GM19035 (cell line): Measurements from ENCODE around the gene ADPGK.
"Not testable (repeated sequence)": the region's sequence is repeated elsewhere in the genome, so short reads cannot be mapped to it uniquely, and the experiment has no call there.

Experiments
- ATAC-seq: cut with Tn5 transposase; IDR thresholded peaks from one replicate; pipeline ENCODE4 v1.9.1; 2021; ENCODE audit not compliant: unreplicated experiment

Gene ADPGK

GRCh38 chr15:72783640-72784455, at the start of gene ADPGK:
ADPGK (minus strand) TSS chr15:72783758; CDS start chr15:72783691, 67 bp downstream.
- ATAC-seq, result peak; percentile 82

GRCh38 chr15:72827226-72827625, 43.7 kb upstream of the ADPGK start:
- ATAC-seq, result no peak

GRCh38 chr15:72826611-72827010, 43.1 kb upstream of the ADPGK start:
- ATAC-seq, result no peak

GRCh38 chr15:72825829-72826228, 42.3 kb upstream of the ADPGK start:
- no peak for ATAC-seq

GRCh38 chr15:72824781-72825180, 41.2 kb upstream of the ADPGK start:
- no peak for ATAC-seq

- no peak for ATAC-seq
Measured at GRCh38 chr15:72824112-72824511, 40.6 kb upstream of the ADPGK start.

GRCh38 chr15:72820278-72820677, 36.7 kb upstream of the ADPGK start:
- no peak for ATAC-seq

- no peak for ATAC-seq
Measured at GRCh38 chr15:72818632-72819031, 35.1 kb upstream of the ADPGK start.

GRCh38 chr15:72813345-72814004, 29.9 kb upstream of the ADPGK start:
- ATAC-seq, result no peak

- no peak for ATAC-seq
Measured at GRCh38 chr15:72809329-72809728, 25.8 kb upstream of the ADPGK start.

GRCh38 chr15:72807346-72807745, 23.8 kb upstream of the ADPGK start:
- ATAC-seq, result not testable (repeated sequence)

- no peak for ATAC-seq
Measured at GRCh38 chr15:72803006-72803405, 19.4 kb upstream of the ADPGK start.

- ATAC-seq, result no peak
Measured at GRCh38 chr15:72801590-72802325, 18.2 kb upstream of the ADPGK start.

- ATAC-seq, result no peak
Measured at GRCh38 chr15:72800833-72801481, 17.4 kb upstream of the ADPGK start.

GRCh38 chr15:72797834-72798233, 14.3 kb upstream of the ADPGK start:
- ATAC-seq, result no peak

- no peak for ATAC-seq
Measured at GRCh38 chr15:72797338-72797689, 13.8 kb upstream of the ADPGK start.

- peak; percentile 69 for ATAC-seq
Measured at GRCh38 chr15:72796515-72797337, 13.2 kb upstream of the ADPGK start.

GRCh38 chr15:72796210-72796514, 12.6 kb upstream of the ADPGK start:
- no peak for ATAC-seq

- no peak for ATAC-seq
Measured at GRCh38 chr15:72793766-72794660, 10.5 kb upstream of the ADPGK start.

GRCh38 chr15:72792431-72792830, 8.9 kb upstream of the ADPGK start:
- no peak for ATAC-seq
